ENCODE results near the gene CFP.

DNA sequence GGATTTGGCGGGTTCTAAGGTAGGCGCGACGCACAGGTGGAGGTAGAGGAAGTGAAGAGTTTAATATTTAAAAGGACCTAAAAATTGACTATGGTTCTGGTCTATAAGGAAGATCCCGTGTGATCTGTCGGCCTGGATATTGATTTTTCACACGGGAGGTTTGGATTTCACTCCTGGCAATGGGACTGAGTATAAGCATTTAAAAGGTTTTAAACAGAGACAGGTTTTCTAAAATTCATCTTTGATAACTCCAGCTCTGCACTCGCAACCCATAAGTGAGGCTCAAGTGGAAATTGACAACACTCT is 29.6 kb upstream of the CFP start:
- TF ChIP-seq, protein P1, sequence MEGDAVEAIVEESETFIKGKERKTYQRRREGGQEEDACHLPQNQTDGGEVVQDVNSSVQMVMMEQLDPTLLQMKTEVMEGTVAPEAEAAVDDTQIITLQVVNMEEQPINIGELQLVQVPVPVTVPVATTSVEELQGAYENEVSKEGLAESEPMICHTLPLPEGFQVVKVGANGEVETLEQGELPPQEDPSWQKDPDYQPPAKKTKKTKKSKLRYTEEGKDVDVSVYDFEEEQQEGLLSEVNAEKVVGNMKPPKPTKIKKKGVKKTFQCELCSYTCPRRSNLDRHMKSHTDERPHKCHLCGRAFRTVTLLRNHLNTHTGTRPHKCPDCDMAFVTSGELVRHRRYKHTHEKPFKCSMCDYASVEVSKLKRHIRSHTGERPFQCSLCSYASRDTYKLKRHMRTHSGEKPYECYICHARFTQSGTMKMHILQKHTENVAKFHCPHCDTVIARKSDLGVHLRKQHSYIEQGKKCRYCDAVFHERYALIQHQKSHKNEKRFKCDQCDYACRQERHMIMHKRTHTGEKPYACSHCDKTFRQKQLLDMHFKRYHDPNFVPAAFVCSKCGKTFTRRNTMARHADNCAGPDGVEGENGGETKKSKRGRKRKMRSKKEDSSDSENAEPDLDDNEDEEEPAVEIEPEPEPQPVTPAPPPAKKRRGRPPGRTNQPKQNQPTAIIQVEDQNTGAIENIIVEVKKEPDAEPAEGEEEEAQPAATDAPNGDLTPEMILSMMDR (IDR thresholded peaks at IDR 0.05), result no peak
- no peak for TF ChIP-seq POLR2A (IDR thresholded peaks at IDR 0.05)
- no peak for TF ChIP-seq POLR2AphosphoS5 (IDR thresholded peaks at IDR 0.05)
- no peak for TF ChIP-seq EP300 (IDR thresholded peaks at IDR 0.05; ENCODE audit: low read depth)
